Fibroblast of pulmonary artery (primary cell): ENCODE results near the gene MRPL37.

ENCODE experiments used
- DNase-seq: peaks from one replicate; pipeline ENCODE4 v3.0.0-alpha.2; 2010; ENCODE audit warnings: low read depth
- H3K4me3 ChIP-seq: replicated peaks from 2 replicates; pipeline ENCODE4 v1.5.1; 2011; ENCODE audit warnings: low read depth, mild to moderate bottlenecking, control low read depth, low read length, moderate library complexity
- CTCF ChIP-seq: IDR thresholded peaks from 2 replicates; pipeline ENCODE4 v1.5.1; 2011; ENCODE audit warnings: mild to moderate bottlenecking, control low read depth, low read length, inconsistent platforms; ENCODE audit errors: missing control alignments

Gene MRPL37

GRCh38 chr1:54219688-54220003 lies 19.7 kb downstream of the MRPL37 start:
- TF ChIP-seq CTCF = no peak
- H3K4me3 ChIP-seq = no peak overlapping the region
- no peak for DNase-seq

- no peak for TF ChIP-seq CTCF
- no peak overlapping the region for H3K4me3 ChIP-seq
- peak; percentile 58 for DNase-seq
Observed at GRCh38 chr1:54220004-54220811, 20.2 kb downstream of the MRPL37 start.

GRCh38 chr1:54221113-54221834 lies 21.3 kb downstream of the MRPL37 start:
- no peak overlapping the region for H3K4me3 ChIP-seq
- no peak for TF ChIP-seq CTCF
- DNase-seq = no peak

- no peak for DNase-seq
- H3K4me3 ChIP-seq = no peak overlapping the region
- TF ChIP-seq CTCF = no peak
Observed at GRCh38 chr1:54221867-54222484, 22.0 kb downstream of the MRPL37 start.

- no peak for TF ChIP-seq CTCF
- no peak for DNase-seq
- H3K4me3 ChIP-seq = no peak overlapping the region
Observed at GRCh38 chr1:54222711-54223110, 22.7 kb downstream of the MRPL37 start.

GRCh38 chr1:54223441-54224202 lies 23.7 kb downstream of the MRPL37 start:
- H3K4me3 ChIP-seq = no peak overlapping the region
- no peak for TF ChIP-seq CTCF
- DNase-seq = no peak
